ENCODE results near the gene LYSMD1.
A peak's percentile ranks its signal among the peaks of the same experiment; 100 is the strongest.

The LYSMD1 gene

GRCh38 chr1:151175041-151175741 is 9.5 kb upstream of the LYSMD1 start:
- DNase-seq = no peak

GRCh38 chr1:151171190-151171589 is 5.5 kb upstream of the LYSMD1 start:
- no peak for DNase-seq

- no peak for DNase-seq
Measured at GRCh38 chr1:151167116-151167515, 1.4 kb upstream of the LYSMD1 start.

DNA sequence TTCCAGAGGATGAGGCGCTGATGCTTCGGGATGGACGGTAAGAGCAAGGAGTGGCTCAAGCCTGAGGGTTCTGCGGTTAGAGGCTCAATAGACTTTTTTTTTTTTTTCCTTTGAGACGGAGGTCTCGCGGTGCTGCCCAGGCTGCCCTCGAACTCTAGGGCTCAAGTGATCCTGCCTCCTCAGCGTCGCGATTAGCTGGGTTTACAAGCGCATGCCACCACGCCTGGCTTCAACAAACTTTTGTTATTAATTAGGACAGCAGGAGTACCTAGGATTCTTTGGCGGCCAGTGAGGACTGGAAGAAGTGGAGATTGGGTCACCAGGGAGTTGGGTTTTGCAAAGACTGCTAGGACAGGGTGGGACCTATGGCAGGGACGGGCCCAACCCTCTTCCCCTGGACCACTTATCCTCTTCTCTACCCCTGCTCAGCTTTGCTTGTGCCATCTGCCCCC is 829 bp upstream of the LYSMD1 start:
- DNase-seq = no peak

- DNase-seq = no peak
Measured at GRCh38 chr1:151165281-151165737, 393 bp downstream of the LYSMD1 start.

GRCh38 chr1:151164732-151165280 is 896 bp downstream of the LYSMD1 start:
- DNase-seq = no peak

- DNase-seq = no peak
Measured at GRCh38 chr1:151159373-151159772, 6.3 kb downstream of the LYSMD1 start.

GRCh38 chr1:151158751-151159251 is 6.9 kb downstream of the LYSMD1 start:
- no peak for DNase-seq

DNA sequence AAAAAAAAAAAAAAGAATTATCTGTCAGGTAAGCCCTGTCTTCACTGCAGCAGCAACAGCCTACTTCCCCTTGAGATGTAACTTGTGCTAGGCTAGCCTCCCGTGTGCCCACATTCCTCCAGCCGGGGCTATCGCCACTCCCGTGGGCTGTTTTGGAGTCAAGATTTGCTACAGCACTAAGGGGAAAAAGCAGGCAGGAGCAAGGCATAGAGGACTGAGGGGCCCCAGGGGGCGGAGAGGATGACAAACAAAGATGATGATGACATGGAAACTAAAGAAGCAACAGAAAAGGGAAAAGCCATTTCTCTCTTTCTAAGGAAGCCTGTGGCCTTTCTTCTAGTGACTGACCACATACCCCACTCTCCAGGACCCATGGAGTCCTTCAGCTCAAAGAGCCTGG is 7.4 kb downstream of the LYSMD1 start:
- no peak for DNase-seq

DNA sequence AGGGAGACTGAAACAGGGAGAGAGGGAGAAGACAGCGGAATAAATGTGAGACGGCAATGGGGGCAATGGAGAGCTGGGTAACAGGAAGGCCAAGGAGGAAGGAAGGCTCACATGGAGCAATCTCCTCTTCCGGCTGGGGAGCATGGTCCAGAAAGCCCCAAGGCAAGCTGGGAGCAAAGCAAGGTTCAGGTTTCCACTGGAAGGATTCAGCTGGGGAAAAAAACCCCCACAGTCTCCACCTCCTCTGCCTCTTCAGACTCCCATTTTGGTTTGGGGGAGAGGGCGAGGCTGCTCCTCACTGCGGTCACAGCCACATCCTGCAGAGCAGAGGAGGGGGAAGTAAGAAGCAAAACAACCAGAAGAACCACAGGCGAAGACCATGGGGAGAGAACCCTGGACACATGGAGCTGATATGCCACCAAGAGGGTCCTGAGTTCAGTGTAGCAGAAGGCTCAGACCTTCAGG is 8.6 kb downstream of the LYSMD1 start:
- no peak for DNase-seq

- no peak for DNase-seq
Measured at GRCh38 chr1:151156515-151156819, 9.2 kb downstream of the LYSMD1 start, which contains the start of gene TNFAIP8L2. TSS of gene TNFAIP8L2 (plus strand) at chr1:151156649. CDS start at chr1:151158698, 2,049 bp downstream.

DNA sequence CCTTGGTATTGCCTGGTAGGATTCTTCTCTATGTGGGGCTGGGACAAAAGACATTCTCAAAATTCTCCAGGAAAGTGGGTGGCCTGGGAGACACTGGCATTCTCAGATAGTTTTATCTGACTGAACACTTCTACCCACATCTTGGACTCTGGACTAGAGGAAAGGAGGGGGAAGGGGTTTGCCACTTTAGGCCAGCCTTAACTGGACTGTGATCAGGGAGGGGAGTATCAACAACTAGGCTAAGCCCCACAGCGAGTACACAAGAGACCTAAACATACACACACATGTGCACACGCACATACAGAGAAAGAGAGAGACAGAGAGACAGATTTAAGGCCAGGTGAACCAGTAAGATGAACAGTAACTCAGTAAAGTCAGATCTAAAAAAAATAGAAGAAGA is 18.0 kb downstream of the LYSMD1 start:
- no peak for DNase-seq

DNA sequence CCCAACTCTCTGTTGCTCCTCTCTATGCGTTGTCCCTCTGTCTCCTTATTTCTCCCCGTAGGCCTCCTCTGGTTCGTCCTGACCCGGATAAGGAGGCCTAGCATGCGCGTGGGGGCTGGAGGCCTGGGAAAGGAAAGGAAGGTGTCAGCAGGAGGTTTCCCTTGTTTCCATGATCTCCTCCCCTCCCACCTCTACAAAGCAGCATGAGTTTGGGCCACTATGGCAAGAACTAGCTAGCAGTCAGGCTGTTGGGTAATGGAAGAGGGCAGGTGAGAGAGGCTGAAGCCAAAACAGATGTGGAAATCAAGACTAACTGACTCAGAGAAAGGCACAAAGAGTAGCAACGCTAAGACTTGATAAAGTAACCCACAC is 18.6 kb downstream of the LYSMD1 start:
- no peak for DNase-seq

DNA sequence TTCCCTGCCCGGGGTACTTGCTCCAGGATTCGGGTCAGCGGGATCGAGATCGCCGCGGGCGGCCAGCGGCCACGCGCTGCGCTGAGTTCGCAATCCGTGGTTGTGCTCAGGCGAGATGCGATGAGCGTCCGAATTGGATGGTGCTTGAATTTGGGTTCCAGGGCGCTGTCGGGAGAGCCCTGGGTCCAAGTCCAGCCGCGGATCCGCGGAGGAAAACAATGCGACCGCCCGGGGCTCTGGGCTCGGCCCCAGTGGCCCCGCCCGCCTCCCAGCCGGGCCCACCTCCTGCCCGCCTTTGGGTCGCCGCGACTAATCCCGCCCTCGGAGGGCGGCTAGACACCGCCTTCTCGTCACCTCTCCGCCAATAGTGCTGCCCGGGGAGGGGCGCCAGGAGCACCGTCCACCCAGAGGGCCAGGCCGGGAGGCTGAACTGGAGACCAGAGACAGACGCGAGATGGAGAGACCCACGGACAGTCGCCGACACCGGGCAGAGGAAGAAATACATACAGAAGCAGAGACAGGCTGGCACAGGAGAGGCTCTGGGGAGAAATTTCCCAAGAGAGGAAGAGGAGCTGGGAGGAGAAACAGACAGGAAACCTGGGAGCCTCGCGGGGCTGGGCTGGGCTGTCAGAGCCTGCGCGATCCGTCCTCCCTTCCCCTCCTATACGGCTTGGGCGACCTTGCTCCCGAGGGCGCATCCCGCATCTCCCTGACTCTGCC is 19.1 kb downstream of the LYSMD1 start, which contains the start of gene SEMA6C:
TSS of gene SEMA6C (minus strand) at position 220 of the 720 bp plus-strand sequence. CDS start 4,010 bp downstream, outside the sequence.
- DNase-seq = peak; percentile 89

DNA sequence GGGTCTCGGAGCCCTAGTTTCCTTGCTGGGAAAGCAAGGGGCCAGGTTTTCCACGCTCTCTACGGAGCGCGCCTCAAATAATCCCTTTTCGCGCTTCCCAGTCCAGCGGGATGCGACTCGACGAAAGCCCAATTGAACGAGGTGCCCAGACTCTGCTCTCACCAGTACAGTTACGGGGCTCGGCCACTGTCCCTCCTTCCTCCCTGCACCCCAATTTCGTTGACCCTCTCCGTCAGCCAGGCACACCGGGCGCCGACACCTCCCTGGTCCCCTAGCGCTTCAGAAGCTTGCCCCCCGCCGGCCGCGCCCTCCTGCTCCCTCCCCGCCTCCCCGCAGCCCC is 19.7 kb downstream of the LYSMD1 start:
- DNase-seq = no peak

DNA sequence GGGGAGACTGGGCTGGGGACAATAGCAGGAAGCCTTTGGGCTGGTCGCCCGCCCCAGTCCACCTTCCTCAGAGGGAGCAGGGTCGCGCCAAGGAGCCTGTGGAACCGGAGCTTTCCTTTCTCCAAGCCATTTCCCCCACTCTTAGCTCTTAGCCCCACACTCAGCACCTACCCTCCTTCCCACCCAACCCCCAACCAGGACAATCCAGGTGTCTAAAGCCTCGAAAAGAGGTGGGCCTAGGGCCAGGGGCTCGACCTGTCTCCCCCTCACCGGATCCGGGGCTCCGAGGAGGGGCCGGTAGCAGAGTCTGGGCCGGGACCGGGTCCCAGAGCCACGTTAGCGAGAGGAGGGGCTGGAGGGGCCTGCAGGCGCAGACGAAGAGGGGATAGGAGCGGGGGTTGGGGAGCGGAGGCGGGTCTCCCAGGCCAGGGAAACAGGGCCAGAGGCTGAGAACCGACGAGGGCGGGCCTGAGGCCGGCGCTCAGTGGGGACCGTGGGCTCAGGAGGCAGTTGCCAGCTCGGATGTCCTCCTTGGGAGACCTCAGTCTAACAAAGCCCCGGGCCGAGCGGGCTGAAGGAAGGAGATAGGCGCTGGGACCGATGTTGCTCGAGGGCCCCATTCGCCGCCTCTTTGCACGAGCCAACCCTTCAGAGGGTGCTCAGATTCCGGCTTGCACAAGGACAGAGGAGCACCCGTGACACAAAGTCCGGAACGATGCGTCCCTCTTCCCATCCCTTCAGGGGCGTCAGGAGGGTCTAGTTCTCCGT is 20.2 kb downstream of the LYSMD1 start:
- no peak for DNase-seq

DNA sequence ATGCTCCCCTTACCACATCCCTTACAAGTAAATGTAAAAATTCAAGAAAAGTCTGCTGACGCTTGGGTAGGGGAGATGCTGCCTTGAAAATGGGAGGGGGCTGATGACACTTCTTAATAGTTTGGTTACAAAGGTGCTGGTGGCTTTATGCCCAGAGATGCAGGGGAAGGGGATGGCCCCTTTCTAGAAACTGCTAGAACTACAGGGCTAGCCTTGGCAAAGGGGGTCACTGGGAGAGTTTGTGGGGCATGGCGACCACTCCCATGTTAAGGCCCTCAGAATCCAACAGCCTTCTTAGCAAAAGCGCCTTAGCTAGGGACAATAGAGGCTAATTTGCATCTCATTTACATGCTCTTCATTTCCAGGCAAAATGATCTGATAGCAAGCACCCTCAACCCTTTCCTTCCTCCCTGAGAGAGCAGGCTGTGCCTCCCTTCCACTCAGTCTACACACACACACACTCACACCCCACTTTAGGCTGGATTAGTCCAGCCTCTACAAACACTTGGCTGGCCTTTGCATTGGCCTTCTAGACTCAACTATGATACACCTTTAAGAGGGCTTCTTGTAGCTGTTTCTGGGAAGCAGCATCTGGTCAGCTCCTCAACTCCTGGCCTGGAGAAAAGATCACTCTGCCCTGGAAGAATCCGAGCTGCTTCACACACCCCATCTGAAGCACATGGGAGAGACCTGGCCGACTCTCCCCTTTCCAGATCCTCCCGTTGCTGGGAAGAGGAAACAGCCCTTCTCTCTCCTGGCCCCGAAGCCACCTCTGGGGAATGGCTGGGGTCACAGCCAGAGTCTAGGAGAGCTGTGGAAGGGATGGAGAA is 21.0 kb downstream of the LYSMD1 start:
- no peak for DNase-seq

GRCh38 chr1:151143986-151144385 is 21.7 kb downstream of the LYSMD1 start:
- no peak for DNase-seq

- no peak for DNase-seq
Measured at GRCh38 chr1:151143057-151143435, 22.7 kb downstream of the LYSMD1 start.

DNA sequence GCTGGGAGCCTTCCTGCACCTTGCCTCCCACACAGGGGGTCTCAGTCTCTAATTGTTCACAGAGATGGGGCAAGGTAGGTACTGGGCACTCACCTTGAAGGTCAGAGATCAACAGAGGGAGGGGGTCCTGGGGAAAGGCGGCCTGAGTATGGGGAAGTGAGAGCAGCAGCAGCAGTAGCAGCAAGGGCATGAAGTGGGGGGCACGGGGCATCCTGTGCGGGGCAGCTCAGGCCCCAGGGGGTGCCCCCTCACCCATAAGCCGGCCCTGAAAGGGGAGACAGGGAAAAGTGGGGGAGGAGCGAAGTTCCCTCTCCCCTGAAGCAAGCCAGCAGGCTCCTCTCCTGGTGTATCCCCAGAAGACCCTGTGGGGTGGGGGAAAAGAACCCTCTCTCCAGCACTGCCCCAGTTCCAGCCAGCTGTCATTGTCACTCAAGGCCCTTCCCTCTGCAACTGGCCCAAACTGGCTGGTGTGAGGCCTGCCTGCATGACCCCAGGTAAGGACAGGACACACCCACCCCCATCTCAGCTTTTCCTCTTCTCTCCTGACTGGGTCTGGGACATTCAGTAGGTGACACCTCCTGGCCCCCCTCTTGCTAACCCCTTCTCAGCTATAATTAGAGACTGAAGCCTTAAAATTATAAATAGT is 23.2 kb downstream of the LYSMD1 start:
- no peak for DNase-seq

GRCh38 chr1:151137789-151138188 is 27.9 kb downstream of the LYSMD1 start:
- no peak for DNase-seq
